Stimulated activated CD4-positive, alpha-beta T cell treated with anti-CD3 and anti-CD28 coated beads, Interleukin-4, amount 100 ng/mL, for 4 hours (primary cell): ENCODE results near the gene EFNA4.
"Not testable (repeated sequence)": the region's sequence is repeated elsewhere in the genome, so short reads cannot be mapped to it uniquely, and the experiment has no call there.

ENCODE experiments used
- DNase-seq, 2 experiments: peaks; one replicate each; pipeline ENCODE4 v3.0.0-alpha.2; 2020

The EFNA4 gene

GRCh38 chr1:155091071-155092051, 27.8 kb downstream of the EFNA4 start:
- peak; percentile 75 to 79 for DNase-seq

- no peak for DNase-seq
Observed at GRCh38 chr1:155092131-155092530, 28.6 kb downstream of the EFNA4 start.

GRCh38 chr1:155092641-155093040, 29.1 kb downstream of the EFNA4 start:
- DNase-seq, result no peak

GRCh38 chr1:155093911-155094621, 30.5 kb downstream of the EFNA4 start:
- no peak for DNase-seq

GRCh38 chr1:155094622-155094948, 31.0 kb downstream of the EFNA4 start:
- DNase-seq, result no peak

- DNase-seq, result no peak
Observed at GRCh38 chr1:155099331-155099730, 35.8 kb downstream of the EFNA4 start.

GRCh38 chr1:155103325-155103724, 39.8 kb downstream of the EFNA4 start:
- DNase-seq, result no peak

- DNase-seq, result no peak
Observed at GRCh38 chr1:155104605-155105534, 41.3 kb downstream of the EFNA4 start.

- no peak for DNase-seq
Observed at GRCh38 chr1:155105604-155106011, 42.1 kb downstream of the EFNA4 start.

GRCh38 chr1:155106862-155107261, 43.3 kb downstream of the EFNA4 start:
- no peak for DNase-seq

GRCh38 chr1:155107309-155108264, 44.0 kb downstream of the EFNA4 start:
- DNase-seq, result no peak

- DNase-seq, result no peak
Observed at GRCh38 chr1:155108296-155108695, 44.8 kb downstream of the EFNA4 start.

- no peak for DNase-seq
Observed at GRCh38 chr1:155110381-155110780, 46.8 kb downstream of the EFNA4 start.

GRCh38 chr1:155110826-155111225, 47.3 kb downstream of the EFNA4 start:
- DNase-seq, result no peak

GRCh38 chr1:155113450-155113980, 50.0 kb downstream of the EFNA4 start:
- no peak for DNase-seq

- DNase-seq, result no peak
Observed at GRCh38 chr1:155116113-155116764, 52.7 kb downstream of the EFNA4 start.

- no peak for DNase-seq
Observed at GRCh38 chr1:155117610-155118009, 54.1 kb downstream of the EFNA4 start.

GRCh38 chr1:155118090-155118489, 54.5 kb downstream of the EFNA4 start:
- not testable (repeated sequence) for DNase-seq
